K562 (cell line): ENCODE data around the gene TMEM143. TPM values are rescaled to one million over a fixed set of nuclear protein-coding genes. Genes with fewer than 3 reads are reported as not detected.

Source experiments
- ATAC-seq: fragments of 200-7000 bp; cut with Tn5 transposase; 3 replicates; pipeline ENCODE4 v1.9.1; 2020; ENCODE audit warnings: moderate library complexity
- BruUV-seq: library from RNA; stranded (reverse); fragments of 400-500 nt; replicated peaks from 2 replicates; lab custom pipeline; 2021; lab: Mats Ljungman, UMichigan
- CTCF ChIA-PET: fragments of 300-600 bp; formaldehyde crosslinking; extraction: SDS; loops from one replicate; lab custom pipeline; 2021; ENCODE audit warnings: low intra/inter-chr PET ratio; lab: Yijun Ruan, JAX
- POLR2A ChIA-PET: fragments of 300-600, 350-650 bp; sonication (Branson Sonifier 250); formaldehyde crosslinking; extraction: SDS; loops from one replicate; lab custom pipeline; 2021; ENCODE audit warnings: antibody characterized with exemption, inconsistent platforms; lab: Yijun Ruan, JAX
- DNase-seq, 4 experiments: peaks; one replicate each; pipeline versions ENCODE4 v3.0.0 to v3.0.0-alpha.2; 2011 to 2018; ENCODE audit warnings: low spot score in 3 of 4, mixed read lengths in 3 of 4; ENCODE audit errors: extremely low read depth in 1 of 4
- FAIRE-seq: peaks from 2 replicates; lab custom pipeline; 2011; peaks lifted over from hg19 to GRCh38; lab: Jason Lieb, UNC
- H2AFZ ChIP-seq: 2 replicates; pipeline ENCODE4 v1.6.0; 2011; ENCODE audit warnings: low read depth, low read length, control low read depth, inconsistent platforms
- H3K27ac ChIP-seq: fragments of 200-600 bp; 3 replicates; pipeline ENCODE4 v1.8.0; 2011; ENCODE audit warnings: low read depth, mild to moderate bottlenecking, control low read depth, inconsistent platforms, low read length, moderate library complexity, mixed read lengths; ENCODE audit errors: extremely low read depth
- H3K27me3 ChIP-seq, 2 experiments: fragments of 300-600 bp in 1 of 2; 2 replicates in 1 of 2; 3 replicates in 1 of 2; pipeline versions ENCODE4 v1.6.0 to v1.8.0; 2011; ENCODE audit warnings: inconsistent platforms in 2 of 2, low read length in 2 of 2, mild to moderate bottlenecking in 1 of 2, mixed read lengths in 1 of 2, moderate library complexity in 1 of 2; ENCODE audit not compliant: control insufficient read depth in 2 of 2, insufficient read depth in 2 of 2
- H3K36me3 ChIP-seq: fragments of 300-600 bp; 3 replicates; pipeline ENCODE4 v1.8.0; 2011; ENCODE audit warnings: mild to moderate bottlenecking, low read length, inconsistent platforms; ENCODE audit not compliant: control insufficient read depth, insufficient read depth
- H3K4me1 ChIP-seq, 2 experiments: fragments of 200-600 bp in 1 of 2; replicated peaks in 1 of 2; 2 replicates in 1 of 2; 3 replicates in 1 of 2; pipeline versions ENCODE4 v1.5.1 to v1.8.0; 2011; ENCODE audit warnings: inconsistent platforms in 2 of 2, low read length in 2 of 2, mild to moderate bottlenecking in 1 of 2, mixed read lengths in 1 of 2, moderate library complexity in 1 of 2; ENCODE audit not compliant: control insufficient read depth in 2 of 2, insufficient read depth in 2 of 2
- H3K4me2 ChIP-seq: 2 replicates; pipeline ENCODE4 v1.6.1; 2011; ENCODE audit warnings: low read length, control low read depth, inconsistent platforms, mixed read lengths; ENCODE audit not compliant: insufficient read depth
- H3K4me3 ChIP-seq: fragments of 200-600 bp; sonication (generic), shearing (Covaris generic); 2 replicates; pipeline ENCODE4 v1.5.1; 2016; ENCODE audit warnings: control low read depth, inconsistent platforms
- H3K79me2 ChIP-seq: fragments of 200-600 bp; 3 replicates; pipeline ENCODE4 v1.8.0; 2011; ENCODE audit warnings: low read length, inconsistent platforms; ENCODE audit not compliant: control insufficient read depth, insufficient read depth
- H3K9ac ChIP-seq, 2 experiments: 2 replicates each; pipeline versions ENCODE4 v1.6.0 to v1.6.1; 2011; ENCODE audit warnings: low read depth in 2 of 2, low read length in 2 of 2, control low read depth in 1 of 2, inconsistent platforms in 1 of 2, mild to moderate bottlenecking in 1 of 2, mixed read lengths in 1 of 2; ENCODE audit not compliant: insufficient read depth in 1 of 2
- H3K9me1 ChIP-seq: one replicate; pipeline ENCODE4 v1.6.0; 2011; ENCODE audit warnings: inconsistent platforms, mild to moderate bottlenecking, low read length, moderate library complexity; ENCODE audit not compliant: control insufficient read depth, insufficient read depth
- H3K9me3 ChIP-seq: replicated peaks from 2 replicates; pipeline ENCODE4 v1.5.1; 2011; ENCODE audit warnings: low read depth, low read length, inconsistent platforms; ENCODE audit not compliant: control insufficient read depth, insufficient read depth
- H4K20me1 ChIP-seq: replicated peaks from 2 replicates; pipeline ENCODE4 v1.6.1; 2011; ENCODE audit warnings: low read length, inconsistent platforms, mixed read lengths; ENCODE audit not compliant: control insufficient read depth, insufficient read depth
- HIVEP1 ChIP-seq: fragments of 250-450 bp; sonication (Bioruptor Pico); IDR thresholded peaks from 2 replicates; pipeline ENCODE4 v1.4.0; 2020; ENCODE audit warnings: mild to moderate bottlenecking
- NFIC ChIP-seq: fragments of 450-650 bp; IDR thresholded peaks from 2 replicates; pipeline ENCODE4 v1.6.1; 2017; ENCODE audit warnings: mild to moderate bottlenecking, inconsistent platforms
- PHF21A ChIP-seq: fragments of 450-650 bp; IDR thresholded peaks from 2 replicates; pipeline ENCODE4 v1.6.1; 2017; ENCODE audit warnings: low read depth, borderline replicate concordance
- POLR3A ChIP-seq: IDR thresholded peaks from 2 replicates; pipeline ENCODE4 v1.6.1; 2011; ENCODE audit warnings: borderline replicate concordance, mild to moderate bottlenecking, moderate library complexity; ENCODE audit not compliant: insufficient read length, insufficient read depth; ENCODE audit errors: extremely low read depth
- ZFP30 ChIP-seq: fragments of 250-450 bp; sonication (Bioruptor Pico); IDR thresholded peaks from 2 replicates; pipeline ENCODE4 v1.8.0; 2022; ENCODE audit warnings: moderate library complexity, mild to moderate bottlenecking, inconsistent platforms, borderline replicate concordance
- ZNF143 ChIP-seq: sonication (generic); formaldehyde crosslinking; IDR thresholded peaks from 2 replicates; pipeline ENCODE4 v1.9.0; 2022; ENCODE audit warnings: mild to moderate bottlenecking, missing genetic modification reagents
- WGBS: fragments of 100-300 bp; shearing (Covaris generic); methylation state at CpG from one replicate; pipeline ENCODE4 v1.1.6; 2016; ENCODE audit warnings: low coverage, mixed read lengths; ENCODE audit not compliant: insufficient coverage; ENCODE audit errors: missing lambda C conversion rate; 5-methylcytosine and 5-hydroxymethylcytosine counted together
- in situ Hi-C: fragments of 300-500 bp; cut with MboI; formaldehyde crosslinking; loops from 4 replicates; pipeline ENCODE4 v1.15.0; 2018; ENCODE audit warnings: inconsistent platforms, mixed read lengths
- intact Hi-C: fragments of 100-400 bp; cut with micrococcal nuclease; formaldehyde crosslinking; loops from 2 replicates; pipeline ENCODE4 v1.14.2; 2022
- polyA plus RNA-seq, 8 experiments: library from polyadenylated mRNA; depleted of rRNA in 4 of 8; stranded (reverse) in 5 of 8; unstranded in 3 of 8; fragments of >200 nt; fragmentation: Nextera tagmentation in 2 of 8; fragmentation: Illumina TruSeq in 1 of 8; extraction: Ambion mirVana in 2 of 8; extraction: Trizol in 1 of 8; gene quantifications; 2 replicates each; pipeline versions ENCODE4 v1.2.1 to v1.2.3, GENCODE V29; 2011 to 2014; ENCODE audit warnings: inconsistent platforms in 1 of 8, missing spikeins in 1 of 8
- total RNA-seq, 7 experiments: library from RNA; depleted of rRNA in 6 of 7; stranded (reverse); fragments of >200 nt in 6 of 7; fragmentation: Illumina TruSeq in 2 of 7; extraction: Trizol in 2 of 7; gene quantifications; 2 replicates each; pipeline versions ENCODE4 v1.2.1 to v1.2.3, GENCODE V29; 2011 to 2021; ENCODE audit warnings: low replicate concordance in 1 of 7
- TF ChIP-seq, protein P1 (sequence below), 3 experiments: fragments of 200-800 bp in 1 of 3; sonication (Bioruptor generic) in 1 of 3; sonication (generic) in 1 of 3; formaldehyde crosslinking in 1 of 3; IDR thresholded peaks; 2 replicates each; pipeline versions ENCODE4 v1.6.1 to v1.8.0; 2016 to 2022; ENCODE audit warnings: mild to moderate bottlenecking in 2 of 3, missing compliant biosample characterization in 2 of 3, missing genetic modification characterization in 2 of 3, missing genetic modification reagents in 1 of 3
- TF ChIP-seq, protein P2 (sequence below): fragments of 250-450 bp; sonication (Bioruptor Pico); IDR thresholded peaks from 2 replicates; pipeline ENCODE4 v1.8.0; 2022; ENCODE audit warnings: moderate library complexity, mild to moderate bottlenecking, inconsistent platforms
- TF ChIP-seq, protein P3 (sequence below): sonication (generic); formaldehyde crosslinking; IDR thresholded peaks from 2 replicates; pipeline ENCODE4 v1.8.1; 2023; ENCODE audit warnings: missing genetic modification reagents, mild to moderate bottlenecking, borderline replicate concordance

The TMEM143 gene
- total and polyA plus RNA-seq, 9 of the 15 experiments (the other 6 are each of a cell fraction or from before 2014, with no cell fraction given): 0.66 to 8.8 (median 4.3) TPM

- TF ChIP-seq, protein P1, sequence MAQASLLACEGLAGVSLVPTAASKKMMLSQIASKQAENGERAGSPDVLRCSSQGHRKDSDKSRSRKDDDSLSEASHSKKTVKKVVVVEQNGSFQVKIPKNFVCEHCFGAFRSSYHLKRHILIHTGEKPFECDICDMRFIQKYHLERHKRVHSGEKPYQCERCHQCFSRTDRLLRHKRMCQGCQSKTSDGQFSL (CRISPR knock-in tag; IDR thresholded peaks at IDR 0.05): peak; percentile 37; the same call in 1 of the 2 replicates
- TF ChIP-seq, protein P1 (tag; IDR thresholded peaks at IDR 0.05): no peak
These were observed 30.0 kb downstream of the TMEM143 start (continued) for GRCh38 chr19:48333467-48334384.

- H3K36me3 ChIP-seq: peaks cover 35% of the 10 kb centered on the region; the same call in 2 of the 3 replicates
- CTCF ChIA-PET: interaction anchor here (1.2 to 4.0 kb wide), 3 partner anchors 12 to 19 kb away, joined by 5 to 57 read pairs (median 5); a partner anchor contains a TSS
- peak overlapping the region; percentile 50 for H3K4me3 ChIP-seq
- H3K79me2 ChIP-seq: peaks cover 19% of the 10 kb centered on the region
- peaks cover 5% of the 10 kb centered on the region for H3K9me1 ChIP-seq
- ATAC-seq (peak; percentile 85), DNase-seq (peak; percentile 92 to 98 (median 94)), FAIRE-seq (peak; percentile 100)
- peak overlapping the region; percentile 91 for H3K27ac ChIP-seq
- H3K4me1 ChIP-seq: peaks cover 21 to 56% of the 10 kb centered on the region in 2 experiments
- peaks cover 2% of the 10 kb centered on the region; the same call in 1 of the 2 replicates for H3K9me3 ChIP-seq
- intact Hi-C loops (loop anchor here (1.0 to 5.0 kb wide), 4 partner anchors 13 to 819 kb away; no protein-coding TSS in a partner anchor), in situ Hi-C loops (no loop called here)
- no TSS peak for BruUV-seq
- POLR2A ChIA-PET: interaction anchor here (0.6 to 2.4 kb wide), 8 partner anchors 9 to 113 kb away, joined by 3 to 16 read pairs (median 4); partner anchors contain the start of genes EMP3, GRWD1, SYNGR4 and TMEM143
- no peaks in the 10 kb centered on the region for H3K27me3 ChIP-seq
- no peaks in the 10 kb centered on the region for H4K20me1 ChIP-seq
- H2AFZ ChIP-seq: peak overlapping the region; percentile 71
- peak overlapping the region; percentile 93 for H3K4me2 ChIP-seq
- WGBS: 1% methylated on average over 24 of the region's 25 CpGs
- peak overlapping the region; percentile 80 to 89 for H3K9ac ChIP-seq
- TF ChIP-seq, protein P2, sequence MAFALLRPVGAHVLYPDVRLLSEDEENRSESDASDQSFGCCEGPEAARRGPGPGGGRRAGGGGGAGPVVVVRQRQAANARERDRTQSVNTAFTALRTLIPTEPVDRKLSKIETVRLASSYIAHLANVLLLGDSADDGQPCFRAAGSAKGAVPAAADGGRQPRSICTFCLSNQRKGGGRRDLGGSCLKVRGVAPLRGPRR (CRISPR knock-in tag): no peak
- no peak for TF ChIP-seq ZFP30 (CRISPR knock-in tag)
- no peak for TF ChIP-seq PHF21A
- TF ChIP-seq POLR3A: no peak
- TF ChIP-seq HIVEP1 (CRISPR knock-in tag): no peak
- TF ChIP-seq ZNF143: no peak
- TF ChIP-seq NFIC: peak; percentile 99
- TF ChIP-seq, protein P3, sequence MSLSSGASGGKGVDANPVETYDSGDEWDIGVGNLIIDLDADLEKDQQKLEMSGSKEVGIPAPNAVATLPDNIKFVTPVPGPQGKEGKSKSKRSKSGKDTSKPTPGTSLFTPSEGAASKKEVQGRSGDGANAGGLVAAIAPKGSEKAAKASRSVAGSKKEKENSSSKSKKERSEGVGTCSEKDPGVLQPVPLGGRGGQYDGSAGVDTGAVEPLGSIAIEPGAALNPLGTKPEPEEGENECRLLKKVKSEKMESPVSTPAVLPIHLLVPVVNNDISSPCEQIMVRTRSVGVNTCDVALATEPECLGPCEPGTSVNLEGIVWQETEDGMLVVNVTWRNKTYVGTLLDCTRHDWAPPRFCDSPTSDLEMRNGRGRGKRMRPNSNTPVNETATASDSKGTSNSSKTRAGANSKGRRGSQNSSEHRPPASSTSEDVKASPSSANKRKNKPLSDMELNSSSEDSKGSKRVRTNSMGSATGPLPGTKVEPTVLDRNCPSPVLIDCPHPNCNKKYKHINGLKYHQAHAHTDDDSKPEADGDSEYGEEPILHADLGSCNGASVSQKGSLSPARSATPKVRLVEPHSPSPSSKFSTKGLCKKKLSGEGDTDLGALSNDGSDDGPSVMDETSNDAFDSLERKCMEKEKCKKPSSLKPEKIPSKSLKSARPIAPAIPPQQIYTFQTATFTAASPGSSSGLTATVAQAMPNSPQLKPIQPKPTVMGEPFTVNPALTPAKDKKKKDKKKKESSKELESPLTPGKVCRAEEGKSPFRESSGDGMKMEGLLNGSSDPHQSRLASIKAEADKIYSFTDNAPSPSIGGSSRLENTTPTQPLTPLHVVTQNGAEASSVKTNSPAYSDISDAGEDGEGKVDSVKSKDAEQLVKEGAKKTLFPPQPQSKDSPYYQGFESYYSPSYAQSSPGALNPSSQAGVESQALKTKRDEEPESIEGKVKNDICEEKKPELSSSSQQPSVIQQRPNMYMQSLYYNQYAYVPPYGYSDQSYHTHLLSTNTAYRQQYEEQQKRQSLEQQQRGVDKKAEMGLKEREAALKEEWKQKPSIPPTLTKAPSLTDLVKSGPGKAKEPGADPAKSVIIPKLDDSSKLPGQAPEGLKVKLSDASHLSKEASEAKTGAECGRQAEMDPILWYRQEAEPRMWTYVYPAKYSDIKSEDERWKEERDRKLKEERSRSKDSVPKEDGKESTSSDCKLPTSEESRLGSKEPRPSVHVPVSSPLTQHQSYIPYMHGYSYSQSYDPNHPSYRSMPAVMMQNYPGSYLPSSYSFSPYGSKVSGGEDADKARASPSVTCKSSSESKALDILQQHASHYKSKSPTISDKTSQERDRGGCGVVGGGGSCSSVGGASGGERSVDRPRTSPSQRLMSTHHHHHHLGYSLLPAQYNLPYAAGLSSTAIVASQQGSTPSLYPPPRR (CRISPR knock-in tag): no peak
These were observed 30.9 kb downstream of the TMEM143 start for GRCh38 chr19:48332662-48333466.
